Ascending aorta (tissue), 2 donors: ENCODE data around the gene SHISA6. TPM values are rescaled to one million over a fixed set of nuclear protein-coding genes. Genes with fewer than 3 reads are reported as not detected.

ENCODE experiments used
- DNase-seq, 2 donors: peaks; one replicate each; pipeline ENCODE4 v3.0.0-alpha.2; 2019; ENCODE audit warnings: low spot score in 2 of 2
- H3K27ac ChIP-seq, 2 donors: fragments of 200-600 bp; sonication (generic); one replicate each; pipeline ENCODE4 v1.5.1; 2016 to 2017; ENCODE audit warnings: mild to moderate bottlenecking in 1 of 2
- H3K27me3 ChIP-seq: fragments of 200-600 bp; sonication (generic); one replicate; pipeline ENCODE4 v1.5.1; 2017
- H3K36me3 ChIP-seq, 2 donors: fragments of 200-600 bp; sonication (generic); one replicate each; pipeline ENCODE4 v1.5.1; 2016
- H3K4me1 ChIP-seq, 2 donors: fragments of 200-600 bp; sonication (generic); one replicate each; pipeline ENCODE4 v1.5.1; 2016 to 2017; ENCODE audit warnings: mild to moderate bottlenecking in 1 of 2
- H3K4me3 ChIP-seq, 2 donors: fragments of 200-600 bp; sonication (generic); one replicate each; pipeline ENCODE4 v1.5.1; 2016 to 2017; ENCODE audit warnings: mild to moderate bottlenecking in 1 of 2
- H3K9me3 ChIP-seq, 2 donors: fragments of 200-600 bp; sonication (generic); one replicate each; pipeline ENCODE4 v1.5.1; 2016
- CTCF ChIP-seq, 3 experiments: fragments of 200-600 bp in 2 of 3; fragments of 450-650 bp in 1 of 3; sonication (generic) in 2 of 3; IDR thresholded peaks; one replicate each; pipeline ENCODE4 v1.5.1; 2016 to 2019; ENCODE audit warnings: antibody characterized with exemption in 3 of 3, mild to moderate bottlenecking in 1 of 3, moderate library complexity in 1 of 3
- intact Hi-C: fragments of 100-400 bp; cut with DNase I; formaldehyde crosslinking; loops from one replicate; pipeline ENCODE4 v1.15.1; 2023
- total RNA-seq: library from RNA; depleted of rRNA; stranded (reverse); fragments of >200 nt; gene quantifications from one replicate; pipeline ENCODE4 v1.1.0, GENCODE V29; 2016

SHISA6 gene
- total RNA-seq, 1 donor from 2014 or later, result 0.11 TPM

GRCh38 chr17:11282586-11282985 is 41.6 kb downstream of the SHISA6 start:
- no peak for DNase-seq
- intact Hi-C loops, result no loop called here
- H3K4me3 ChIP-seq, result no peak overlapping the region

GRCh38 chr17:11284811-11285210 is 43.8 kb downstream of the SHISA6 start:
- H3K27ac ChIP-seq, result no peak overlapping the region
- H3K27me3 ChIP-seq, result no peaks in the 10 kb centered on the region
- no peaks in the 10 kb centered on the region for H3K4me1 ChIP-seq
- TF ChIP-seq CTCF (IDR thresholded peaks at IDR 0.05), result no peak
- no peaks in the 10 kb centered on the region for H3K9me3 ChIP-seq
- no peak overlapping the region for H3K4me3 ChIP-seq
- intact Hi-C loops, result no loop called here
- DNase-seq, result no peak
- H3K36me3 ChIP-seq, result no peaks in the 10 kb centered on the region

More at GRCh38 chr17:11282586-11282985, 41.6 kb downstream of the SHISA6 start:
- Histone ChIP-seq H3K4me1 (no peaks in the 10 kb centered on the region), H3K9me3 (no peaks in the 10 kb centered on the region), H3K27ac (no peak overlapping the region), H3K36me3 (no peaks in the 10 kb centered on the region), H3K27me3 (no peaks in the 10 kb centered on the region)
- no peak for TF ChIP-seq CTCF (IDR thresholded peaks at IDR 0.05)

GRCh38 chr17:11285946-11286345 is 44.9 kb downstream of the SHISA6 start:
- no peaks in the 10 kb centered on the region for H3K36me3 ChIP-seq
- H3K4me1 ChIP-seq, result no peaks in the 10 kb centered on the region
- H3K9me3 ChIP-seq, result no peaks in the 10 kb centered on the region
- no peaks in the 10 kb centered on the region for H3K27me3 ChIP-seq
- no peak overlapping the region for H3K4me3 ChIP-seq
- H3K27ac ChIP-seq, result no peak overlapping the region
- no peak for TF ChIP-seq CTCF (IDR thresholded peaks at IDR 0.05)
- no peak for DNase-seq
- intact Hi-C loops, result no loop called here

GRCh38 chr17:11287791-11288190 is 46.8 kb downstream of the SHISA6 start:
- no peaks in the 10 kb centered on the region for H3K27me3 ChIP-seq
- H3K27ac ChIP-seq, result no peak overlapping the region
- no peak overlapping the region for H3K4me3 ChIP-seq
- H3K4me1 ChIP-seq, result no peaks in the 10 kb centered on the region
- no peaks in the 10 kb centered on the region for H3K9me3 ChIP-seq
- intact Hi-C loops, result no loop called here
- H3K36me3 ChIP-seq, result no peaks in the 10 kb centered on the region
- no peak for TF ChIP-seq CTCF (IDR thresholded peaks at IDR 0.05)
- no peak for DNase-seq

GRCh38 chr17:11290814-11291213 is 49.8 kb downstream of the SHISA6 start:
- Histone ChIP-seq H3K4me3 (no peak overlapping the region), H3K27me3 (no peaks in the 10 kb centered on the region), H3K27ac (no peak overlapping the region), H3K36me3 (no peaks in the 10 kb centered on the region), H3K9me3 (no peaks in the 10 kb centered on the region), H3K4me1 (no peaks in the 10 kb centered on the region)
- intact Hi-C loops, result no loop called here
- no peak for TF ChIP-seq CTCF (IDR thresholded peaks at IDR 0.05)
- DNase-seq, result no peak

- Histone ChIP-seq H3K4me3 (no peak overlapping the region), H3K4me1 (no peaks in the 10 kb centered on the region), H3K36me3 (no peaks in the 10 kb centered on the region), H3K9me3 (no peaks in the 10 kb centered on the region), H3K27me3 (no peaks in the 10 kb centered on the region), H3K27ac (no peak overlapping the region)
- no peak for DNase-seq
- intact Hi-C loops, result no loop called here
- no peak for TF ChIP-seq CTCF (IDR thresholded peaks at IDR 0.05)
These were observed 51.5 kb downstream of the SHISA6 start for GRCh38 chr17:11292491-11292890.
